T-cell (primary cell): ENCODE data around the gene VENTX. TPM values are rescaled to one million over a fixed set of nuclear protein-coding genes. Genes with fewer than 3 reads are reported as not detected.
"Not testable (repeated sequence)": the region's sequence is repeated elsewhere in the genome, so short reads cannot be mapped to it uniquely, and the experiment has no call there.

Experiments used
- ATAC-seq, 4 experiments: fragments of 200-7000 bp in 3 of 4; fragments of 150-1000 bp in 1 of 4; cut with Tn5 transposase; replicated peaks in 1 of 4; 1 replicate in 3 of 4; 2 replicates in 1 of 4; pipeline ENCODE4 v1.10.0; 2021; ENCODE audit warnings: moderate library complexity in 3 of 4, mild to moderate bottlenecking in 2 of 4, moderate number of reproducible peaks in 1 of 4
- CTCF ChIA-PET, 2 donors: fragments of 300-600 bp; sonication (Branson Sonifier 250); formaldehyde crosslinking; loops; one replicate each; lab custom pipeline; 2022; ENCODE audit warnings: antibody characterized with exemption in 2 of 2; lab: Charles Lee
- POLR2A ChIA-PET, 2 donors: fragments of 300-600 bp; sonication (Branson Sonifier 250); formaldehyde crosslinking; loops; one replicate each; lab custom pipeline; 2022; ENCODE audit warnings: antibody characterized with exemption in 2 of 2; lab: Charles Lee
- DNase-seq, 35 experiments: peaks; one replicate each; pipeline versions ENCODE4 v3.0.0 to v3.0.0-alpha.2; 2013 to 2023
- H3K27ac ChIP-seq: one replicate; pipeline ENCODE4 v1.5.1; 2013; ENCODE audit warnings: low read length
- H3K27me3 ChIP-seq, 2 experiments: replicated peaks in 1 of 2; 1 replicate in 1 of 2; 2 replicates in 1 of 2; pipeline versions ENCODE4 v1.6.1 to v1.7.0; 2013; ENCODE audit warnings: low read length in 1 of 2, mixed read lengths in 1 of 2; ENCODE audit not compliant: control insufficient read depth in 2 of 2, insufficient read depth in 2 of 2; ENCODE audit errors: extremely low read depth in 1 of 2
- H3K36me3 ChIP-seq, 2 donors: 1 replicate in 1 of 2; 2 replicates in 1 of 2; pipeline versions ENCODE4 v1.6.1 to v1.7.0; 2013; ENCODE audit warnings: low read length in 1 of 2; ENCODE audit not compliant: control insufficient read depth in 2 of 2, insufficient read depth in 1 of 2; ENCODE audit errors: extremely low read depth in 1 of 2
- H3K4me1 ChIP-seq, 2 experiments: 1 replicate in 1 of 2; 2 replicates in 1 of 2; pipeline versions ENCODE4 v1.6.1 to v1.7.0; 2013; ENCODE audit warnings: low read length in 2 of 2, mixed read lengths in 1 of 2; ENCODE audit not compliant: insufficient read depth in 2 of 2, control insufficient read depth in 1 of 2; ENCODE audit errors: extremely low read depth in 1 of 2
- H3K4me3 ChIP-seq, 2 donors: 1 replicate in 1 of 2; 2 replicates in 1 of 2; pipeline versions ENCODE4 v1.5.1 to v1.7.0; 2013; ENCODE audit warnings: mild to moderate bottlenecking in 2 of 2, low read length in 1 of 2, moderate library complexity in 1 of 2; ENCODE audit not compliant: control insufficient read depth in 1 of 2; ENCODE audit errors: extremely low read depth in 1 of 2
- H3K9me3 ChIP-seq: 2 replicates; pipeline ENCODE4 v1.7.0; 2013
- H3K27ac Mint-ChIP-seq, 2 donors: one replicate each; pipeline ENCODE4 v1.8.0; 2020 to 2021; ENCODE audit warnings: mild to moderate bottlenecking in 2 of 2, mixed read lengths in 2 of 2
- H3K27me3 Mint-ChIP-seq, 2 donors: one replicate each; pipeline ENCODE4 v1.8.0; 2021 to 2022; ENCODE audit warnings: mixed read lengths in 2 of 2
- H3K36me3 Mint-ChIP-seq: one replicate; pipeline ENCODE4 v1.8.0; 2021; ENCODE audit warnings: mixed read lengths
- H3K4me1 Mint-ChIP-seq, 3 donors: one replicate each; pipeline ENCODE4 v1.8.0; 2020 to 2022; ENCODE audit warnings: mixed read lengths in 3 of 3, mild to moderate bottlenecking in 1 of 3
- H3K4me3 Mint-ChIP-seq, 3 donors: one replicate each; pipeline ENCODE4 v1.8.0; 2020 to 2022; ENCODE audit warnings: mild to moderate bottlenecking in 3 of 3, mixed read lengths in 3 of 3, moderate library complexity in 3 of 3
- H3K9me3 Mint-ChIP-seq, 3 donors: one replicate each; pipeline ENCODE4 v1.8.0; 2020 to 2022; ENCODE audit warnings: mixed read lengths in 3 of 3
- WGBS: methylation state at CpG from one replicate; pipeline ENCODE4 v1.1.5; 2013; ENCODE audit warnings: missing lambda C conversion rate; ENCODE audit not compliant: insufficient coverage; 5-methylcytosine and 5-hydroxymethylcytosine counted together
- total RNA-seq, 35 experiments: library from RNA in 6 of 35; stranded (reverse) in 6 of 35; fragments of 120-200 nt in 1 of 35; gene quantifications; one replicate each; pipeline versions ENCODE4 v1.2.1 to v1.2.4 and lab custom pipeline; 2013 to 2026

Gene VENTX
- total RNA-seq, 5 donors from 2014 or later (not counting 1 experiment from before 2014, with no cell fraction given) = 0.12 to 0.13 (median 0.12) TPM; not detected in 2

DNA sequence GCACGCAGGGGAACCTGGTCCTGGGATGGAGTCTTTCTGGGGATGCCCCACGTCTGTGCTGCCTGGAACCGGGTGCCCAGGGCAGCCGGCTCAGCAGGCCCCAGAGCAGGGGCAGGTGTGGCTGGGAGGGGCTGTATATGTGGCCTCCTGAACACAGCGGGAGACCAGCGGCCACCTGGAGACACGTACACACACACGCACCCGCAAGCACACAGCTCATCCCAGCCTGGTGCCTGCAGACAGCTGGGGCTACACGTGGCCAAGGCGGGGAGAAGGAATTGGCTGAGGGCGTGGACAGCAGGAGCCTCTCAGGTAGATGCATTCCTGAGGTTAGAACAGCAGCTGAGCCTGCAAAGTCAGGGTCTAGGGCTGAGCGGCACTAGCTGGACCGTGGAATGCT is 25.0 kb downstream of the VENTX start:
- Mint-ChIP-seq H3K27me3 (no peaks in the 10 kb centered on the region), H3K4me1 (peaks cover 65 to 72% (median 66%) of the 10 kb centered on the region in 3 donors), H3K4me3 (peak overlapping the region; percentile 63 to 77 (median 75)), H3K36me3 (no peaks in the 10 kb centered on the region), H3K9me3 (no peaks in the 10 kb centered on the region), H3K27ac (peak overlapping the region in 1 of 2 donors; percentile 52)
- no peaks in the 10 kb centered on the region for H3K27me3 ChIP-seq
- H3K9me3 ChIP-seq = no peaks in the 10 kb centered on the region
- ChIA-PET POLR2A (interaction anchor here in 1 of 2 donors (1.2 kb wide), 1 partner anchor 13 kb away, joined by 4 read pairs; no protein-coding TSS in a partner anchor), CTCF (no interaction called here)
- H3K36me3 ChIP-seq = peaks cover 0 to 10% of the 10 kb centered on the region in 2 donors
- DNase-seq = no peak
- peaks cover 37 to 75% of the 10 kb centered on the region in 2 experiments for H3K4me1 ChIP-seq
- no peak for ATAC-seq
- WGBS = 91% methylated on average over 13 of the region's 14 CpGs
- H3K27ac ChIP-seq = peak overlapping the region; percentile 73
- H3K4me3 ChIP-seq = peak overlapping the region in 1 of 2 donors; percentile 41

- WGBS = 92% methylated on average over 9 of the region's 10 CpGs
- Mint-ChIP-seq H3K36me3 (no peaks in the 10 kb centered on the region), H3K27me3 (no peaks in the 10 kb centered on the region), H3K4me3 (peak overlapping the region in 1 of 3 donors; percentile 77), H3K4me1 (peaks cover 56 to 64% (median 58%) of the 10 kb centered on the region in 3 donors), H3K9me3 (no peaks in the 10 kb centered on the region), H3K27ac (peak overlapping the region; percentile 57 to 82)
- no peak for ATAC-seq
- H3K4me1 ChIP-seq = peaks cover 27 to 65% of the 10 kb centered on the region in 2 experiments
- no peaks in the 10 kb centered on the region for H3K27me3 ChIP-seq
- DNase-seq = no peak
- H3K27ac ChIP-seq = peak overlapping the region; percentile 18
- ChIA-PET POLR2A (interaction anchor here (0.5 to 1.0 kb wide), 2 partner anchors 12 to 1299 kb away, joined by 3 to 5 read pairs; no protein-coding TSS in a partner anchor), CTCF (interaction anchor here (0.5 to 1.0 kb wide), 2 partner anchors 11 to 90 kb away, joined by 3 read pairs; no protein-coding TSS in a partner anchor)
- no peak overlapping the region for H3K4me3 ChIP-seq
- H3K9me3 ChIP-seq = no peaks in the 10 kb centered on the region
- peaks cover under 1 to 16% of the 10 kb centered on the region in 2 donors for H3K36me3 ChIP-seq
Observed at GRCh38 chr10:133263674-133264073, 26.0 kb downstream of the VENTX start.

DNA sequence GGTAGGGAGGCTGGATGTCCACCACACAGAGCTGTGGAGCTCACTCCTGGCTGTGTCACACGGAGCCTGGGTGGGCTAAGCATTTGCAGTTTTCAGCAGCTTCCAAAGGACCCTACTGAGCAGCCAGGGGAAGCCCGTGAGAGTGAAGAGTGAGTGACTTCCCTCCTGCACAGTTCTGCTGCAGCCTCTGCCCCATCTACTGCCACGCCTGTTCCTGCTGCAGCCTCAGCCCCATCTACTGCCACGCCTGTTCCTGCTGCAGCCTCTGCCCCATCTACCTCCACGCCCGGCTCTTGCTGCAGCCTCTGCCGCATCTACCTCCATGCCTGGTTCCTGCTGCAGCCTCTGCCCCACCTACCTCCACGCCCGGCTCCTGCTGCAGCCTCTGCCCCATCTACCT is 26.8 kb downstream of the VENTX start:
- Mint-ChIP-seq H3K36me3 (no peaks in the 10 kb centered on the region), H3K9me3 (no peaks in the 10 kb centered on the region), H3K4me3 (peak overlapping the region; percentile 28 to 77 (median 61)), H3K27ac (peak overlapping the region; percentile 73 to 82), H3K4me1 (peaks cover 49 to 58% (median 52%) of the 10 kb centered on the region in 3 donors), H3K27me3 (no peaks in the 10 kb centered on the region)
- WGBS = 0% methylated on average over 3 of the region's 9 CpGs
- Histone ChIP-seq H3K4me1 (peaks cover 22 to 57% of the 10 kb centered on the region in 2 experiments), H3K27ac (peak overlapping the region; percentile 24), H3K27me3 (no peaks in the 10 kb centered on the region), H3K4me3 (peak overlapping the region; percentile 4 to 10), H3K36me3 (peaks cover 5 to 20% of the 10 kb centered on the region in 2 donors), H3K9me3 (no peaks in the 10 kb centered on the region)
- POLR2A ChIA-PET = interaction anchor here in 1 of 2 donors (1.0 kb wide), 1 partner anchor 12 kb away, joined by 3 read pairs; no protein-coding TSS in a partner anchor
- ATAC-seq = peak; percentile 56 to 72 (median 62)
- CTCF ChIA-PET = interaction anchor here in 1 of 2 donors (1.0 kb wide), 1 partner anchor 11 kb away, joined by 3 read pairs; no protein-coding TSS in a partner anchor
- peak in 30 of 35 experiments; percentile 34 to 70 (median 50) for DNase-seq

- CTCF ChIA-PET, H3K36me3 Mint-ChIP-seq, H3K4me3 ChIP-seq, H3K27me3 Mint-ChIP-seq, H3K9me3 ChIP-seq, H3K27ac ChIP-seq, H3K9me3 Mint-ChIP-seq, ATAC-seq, DNase-seq, H3K27me3 ChIP-seq: not testable (repeated sequence)
- Mint-ChIP-seq H3K4me1 (peaks cover 43 to 52% (median 46%) of the 10 kb centered on the region in 3 donors), H3K27ac (peak overlapping the region; percentile 69 to 76), H3K4me3 (peak overlapping the region in 1 of 3 donors; percentile 57)
- WGBS = 51% methylated on average over 9 of the region's 10 CpGs
- peaks cover 19 to 51% of the 10 kb centered on the region in 2 experiments for H3K4me1 ChIP-seq
- H3K36me3 ChIP-seq = peaks cover 7 to 25% of the 10 kb centered on the region in 2 donors
- POLR2A ChIA-PET = interaction anchor here in 1 of 2 donors (0.7 kb wide), 1 partner anchor 8 kb away, joined by 3 read pairs; no protein-coding TSS in a partner anchor
Observed at GRCh38 chr10:133265052-133265451, 27.4 kb downstream of the VENTX start.

- POLR2A ChIA-PET = interaction anchor here in 1 of 2 donors (1.1 kb wide), 1 partner anchor 9 kb away, joined by 5 read pairs; no protein-coding TSS in a partner anchor
- Histone ChIP-seq H3K27ac (no peak overlapping the region), H3K4me1 (peaks cover 19 to 40% of the 10 kb centered on the region in 2 experiments), H3K9me3 (no peaks in the 10 kb centered on the region), H3K27me3 (no peaks in the 10 kb centered on the region), H3K36me3 (peaks cover 18 to 37% of the 10 kb centered on the region in 2 donors), H3K4me3 (no peak overlapping the region)
- Mint-ChIP-seq H3K27me3 (no peaks in the 10 kb centered on the region), H3K36me3 (peaks cover 5% of the 10 kb centered on the region), H3K27ac (peak overlapping the region; percentile 69 to 76), H3K4me3 (no peak overlapping the region), H3K9me3 (no peaks in the 10 kb centered on the region), H3K4me1 (peaks cover 31 to 40% (median 34%) of the 10 kb centered on the region in 3 donors)
- ATAC-seq (no peak), DNase-seq (no peak)
- 96% methylated on average over 14 of the region's 21 CpGs for WGBS
- CTCF ChIA-PET = interaction anchor here in 1 of 2 donors (0.6 kb wide), 1 partner anchor 117 kb away, joined by 3 read pairs; no protein-coding TSS in a partner anchor
Observed at GRCh38 chr10:133266056-133266795, 28.6 kb downstream of the VENTX start.

DNA sequence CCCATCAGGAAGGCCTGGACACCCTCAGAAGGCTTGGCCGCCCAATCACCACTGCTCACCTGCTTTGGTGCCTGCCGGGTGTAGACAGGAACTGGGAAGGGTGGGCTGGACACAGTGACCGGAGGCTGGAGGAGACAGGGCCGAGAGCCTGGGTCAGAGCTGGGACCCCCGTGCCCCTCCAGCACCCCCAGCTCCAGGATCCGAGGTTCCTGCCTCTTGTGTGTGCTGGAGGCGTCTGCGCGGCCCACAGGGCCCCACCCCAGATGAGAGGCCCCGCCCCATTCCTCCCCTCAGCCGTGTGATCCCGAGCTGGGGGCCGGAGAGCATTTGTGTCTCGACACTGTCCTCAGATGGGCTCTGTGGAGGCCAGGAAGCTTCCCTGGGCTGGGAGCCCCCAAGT is 29.6 kb downstream of the VENTX start:
- Mint-ChIP-seq H3K4me3 (no peak overlapping the region), H3K4me1 (peaks cover 28 to 37% (median 34%) of the 10 kb centered on the region in 3 donors), H3K36me3 (peaks cover 5% of the 10 kb centered on the region), H3K27ac (no peak overlapping the region), H3K9me3 (no peaks in the 10 kb centered on the region), H3K27me3 (no peaks in the 10 kb centered on the region)
- Histone ChIP-seq H3K36me3 (peaks cover 20 to 46% of the 10 kb centered on the region in 2 donors), H3K4me1 (peaks cover 17 to 33% of the 10 kb centered on the region in 2 experiments), H3K4me3 (no peak overlapping the region), H3K27me3 (no peaks in the 10 kb centered on the region), H3K9me3 (no peaks in the 10 kb centered on the region), H3K27ac (no peak overlapping the region)
- ChIA-PET POLR2A (interaction anchor here in 1 of 2 donors (0.6 to 1.1 kb wide), 2 partner anchors 8 to 91 kb away, joined by 5 to 9 read pairs; partner anchors contain the start of gene FUOM), CTCF (no interaction called here)
- WGBS = 93% methylated on average over 8 of the region's 14 CpGs
- ATAC-seq (no peak), DNase-seq (no peak)
